Kidney capillary endothelial cell (primary cell): ENCODE measurements around the gene HIBADH.

Experiments
- DNase-seq: peaks from one replicate; pipeline ENCODE4 v3.0.0-alpha.2; 2018; ENCODE audit warnings: low spot score

HIBADH gene

DNA sequence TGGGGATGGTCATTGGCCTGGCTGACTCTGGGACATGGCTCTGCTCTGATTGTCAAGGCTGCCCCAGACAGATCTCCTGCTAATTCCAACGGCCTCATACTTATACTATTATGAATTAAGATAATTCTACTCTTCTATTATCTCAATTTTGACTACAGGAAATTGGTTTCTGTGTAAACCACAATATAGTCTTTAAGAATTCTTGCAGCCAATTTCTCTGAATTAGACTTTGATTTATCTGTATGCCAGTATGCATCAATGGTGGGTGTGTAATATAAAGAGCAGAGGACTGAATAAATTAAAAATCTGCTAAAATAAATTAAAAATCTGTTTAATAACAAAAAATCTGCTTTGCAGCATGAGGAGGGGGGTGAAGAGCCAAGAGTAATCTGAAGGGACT is 27.0 kb downstream of the HIBADH start:
- DNase-seq: no peak

DNA sequence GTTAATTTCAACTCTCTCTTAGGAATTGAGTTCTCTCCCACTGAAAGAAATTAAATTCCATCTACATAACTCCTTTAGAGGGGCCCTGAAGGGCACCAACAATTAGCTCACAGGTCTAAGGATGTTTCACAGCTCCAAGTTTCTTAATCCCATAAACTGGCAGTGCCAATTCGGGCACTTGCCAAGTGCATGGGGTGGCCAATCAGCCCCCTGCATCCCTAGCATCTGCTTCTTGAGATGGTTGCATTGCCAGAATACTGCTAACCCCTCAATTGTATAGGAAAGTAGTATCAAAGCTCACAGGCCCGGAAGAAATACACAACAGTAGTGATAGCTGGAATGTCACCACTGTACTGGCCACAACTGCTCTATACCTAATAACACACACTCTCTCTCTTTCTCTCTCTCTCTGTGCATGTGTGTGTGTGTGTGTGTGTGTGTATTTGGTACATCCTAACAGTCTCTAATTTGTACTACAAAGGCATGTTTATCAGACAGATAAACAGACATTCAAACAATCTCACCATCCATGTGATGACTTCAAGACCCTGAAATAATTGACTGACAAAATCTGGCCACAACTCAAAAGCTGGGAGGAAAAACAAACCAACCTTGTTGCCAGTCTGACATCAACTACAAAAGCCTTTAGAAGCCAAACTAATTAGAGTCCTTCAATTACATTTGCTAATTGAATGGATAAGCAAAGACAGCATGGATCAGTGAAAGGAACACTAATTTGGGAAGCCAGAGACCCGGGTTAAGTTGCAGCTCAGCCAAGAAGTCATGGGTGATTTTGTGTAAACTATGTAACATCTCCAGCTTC is 27.8 kb downstream of the HIBADH start:
- no peak for DNase-seq

DNA sequence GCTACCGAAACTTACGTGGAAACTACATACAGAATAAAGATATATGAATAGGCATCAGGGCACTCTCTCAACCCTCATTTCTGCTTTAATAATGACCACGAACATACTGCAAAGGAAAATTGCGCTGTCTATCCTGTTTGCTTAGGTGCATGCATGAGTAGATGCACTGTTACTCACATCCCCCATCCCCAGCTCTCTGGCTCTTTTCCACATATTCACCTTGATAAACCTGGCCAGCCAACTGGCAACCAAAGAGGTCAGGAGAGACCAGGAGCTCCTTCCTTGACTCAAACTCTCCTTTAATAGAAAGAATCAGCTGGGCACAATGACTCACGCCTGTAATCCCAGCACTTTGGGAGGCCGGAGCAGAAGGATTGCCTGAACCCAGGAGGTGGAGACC is 29.6 kb downstream of the HIBADH start:
- no peak for DNase-seq

DNA sequence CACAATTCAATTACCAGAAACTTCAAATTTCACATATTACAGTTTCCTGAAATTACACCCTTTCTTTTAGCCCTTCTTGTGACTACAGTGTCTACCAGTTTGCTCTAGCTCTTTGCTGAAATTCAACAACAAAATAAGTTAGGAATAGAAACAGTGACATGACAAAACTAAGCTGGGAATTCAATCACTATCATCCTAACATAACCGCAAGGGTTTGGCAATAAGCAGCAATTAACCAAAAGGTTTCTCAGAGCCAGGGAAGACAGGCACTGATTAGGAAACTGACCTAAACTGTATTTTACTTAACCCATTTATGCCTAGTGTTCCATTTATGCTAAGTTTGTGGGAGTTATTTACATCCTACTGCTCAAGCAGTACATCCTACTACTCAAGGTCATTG is 31.3 kb downstream of the HIBADH start:
- no peak for DNase-seq

DNA sequence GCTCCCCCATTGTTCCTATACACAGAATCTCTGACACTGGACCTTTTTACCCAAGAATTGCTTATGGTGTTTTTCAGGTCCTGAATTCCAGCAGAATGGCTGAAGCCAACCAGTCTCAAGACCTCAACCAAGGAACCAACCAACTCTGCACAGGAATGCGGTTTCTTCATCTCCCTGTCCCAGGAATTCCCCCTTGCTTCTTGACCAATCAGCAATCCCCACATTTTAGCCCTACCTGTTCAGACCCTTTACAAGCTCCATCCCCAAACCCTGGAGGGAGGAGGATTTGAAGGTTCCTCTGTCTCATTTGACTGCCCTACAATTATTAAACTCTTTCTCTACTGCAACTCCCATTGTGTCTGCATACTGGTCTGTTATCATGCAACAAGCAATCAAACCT is 35.5 kb downstream of the HIBADH start:
- no peak for DNase-seq

DNA sequence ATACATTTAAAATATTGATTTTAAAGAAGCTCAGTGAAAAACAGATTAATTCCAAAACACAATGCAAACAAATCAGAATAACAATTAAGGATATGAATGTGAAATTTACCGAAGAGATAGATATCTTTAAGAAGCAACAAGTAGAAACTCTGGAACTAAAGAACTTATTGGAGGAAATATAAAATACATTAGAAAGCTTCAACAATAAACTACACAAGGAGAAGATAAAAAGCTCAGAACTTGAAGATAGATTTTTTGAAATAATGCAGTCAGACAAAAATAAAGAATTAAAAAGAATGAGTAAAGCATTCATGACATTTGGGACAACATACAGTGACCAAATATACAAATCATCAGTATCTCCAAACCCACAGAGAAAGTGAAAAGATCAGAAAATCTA is 43.2 kb downstream of the HIBADH start:
- no peak for DNase-seq

DNA sequence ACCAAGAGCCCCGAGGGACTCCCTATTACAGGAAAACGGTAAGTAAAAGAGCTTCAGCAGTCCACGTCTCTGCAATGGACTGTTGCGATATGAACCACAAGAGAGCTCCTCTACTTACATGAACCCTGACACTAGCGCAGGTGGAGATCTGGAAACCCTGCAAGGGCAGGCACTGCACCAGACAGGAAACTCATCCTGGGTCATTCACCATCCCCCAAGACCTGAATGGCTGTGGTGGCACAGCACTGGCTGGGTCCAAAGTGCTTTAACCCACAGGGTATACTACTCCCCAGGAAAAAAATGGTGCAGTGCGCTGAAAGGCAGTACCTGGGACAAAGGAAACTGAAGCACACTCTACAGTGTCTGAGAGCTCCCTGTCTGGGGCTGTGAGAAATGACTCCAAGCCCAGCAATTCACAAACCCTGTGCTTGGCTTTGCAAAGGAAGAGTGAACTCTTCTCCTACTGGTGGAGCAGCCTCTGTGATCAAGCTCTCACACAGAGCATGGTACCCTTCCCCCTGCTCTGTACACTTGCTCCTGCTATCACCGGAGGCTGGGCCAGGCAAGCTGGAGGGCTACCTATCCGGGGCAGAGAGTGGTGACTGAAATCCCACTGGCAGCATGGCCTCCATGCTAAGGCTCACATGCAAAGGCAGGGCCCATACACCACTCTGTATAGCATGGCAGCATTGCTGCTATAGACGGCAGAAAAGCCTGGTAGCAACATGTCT is 44.9 kb downstream of the HIBADH start:
- no peak for DNase-seq

DNA sequence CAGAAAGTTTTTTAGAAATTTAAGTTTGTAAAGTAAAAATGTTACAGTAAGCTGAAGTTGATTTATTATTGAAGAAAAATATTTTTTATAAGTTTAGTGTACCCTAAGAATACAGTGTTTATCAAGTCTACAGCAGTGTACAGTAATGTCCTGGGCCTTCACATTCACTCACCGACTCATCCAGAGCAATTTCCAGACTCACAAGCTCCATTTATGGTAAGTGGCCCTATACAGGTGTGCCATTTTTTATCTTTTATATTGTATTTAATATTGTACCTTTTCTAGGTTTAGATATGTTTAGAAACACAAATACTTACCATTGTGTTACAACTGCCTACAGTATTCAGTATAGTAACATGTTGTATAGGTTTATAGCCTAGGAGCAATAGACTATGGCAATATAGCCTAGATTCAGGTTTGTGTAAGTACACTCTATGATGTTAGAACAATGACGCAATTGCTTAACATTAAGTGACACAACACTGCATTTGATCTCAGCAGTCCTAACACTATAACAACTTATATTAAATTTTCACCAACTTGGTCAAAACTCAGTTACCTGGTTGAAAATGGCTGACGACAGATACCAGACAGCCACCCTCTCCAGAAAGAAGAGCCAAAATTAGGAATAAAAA is 45.7 kb downstream of the HIBADH start:
- DNase-seq: no peak

DNA sequence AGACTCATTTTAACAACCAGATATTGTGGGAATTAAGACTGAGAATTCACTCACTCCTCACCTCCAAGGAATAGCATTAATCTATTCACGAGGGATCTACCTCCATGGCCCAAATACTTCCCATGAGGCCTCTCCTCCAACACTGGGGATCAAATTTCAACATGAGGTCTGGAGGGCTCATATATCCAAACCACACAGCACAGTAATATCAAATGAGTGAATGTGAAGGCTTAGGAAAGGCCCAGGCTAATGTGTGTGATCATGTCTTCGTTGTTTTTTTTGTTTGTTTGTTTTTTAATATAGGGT is 46.5 kb downstream of the HIBADH start:
- no peak for DNase-seq

DNA sequence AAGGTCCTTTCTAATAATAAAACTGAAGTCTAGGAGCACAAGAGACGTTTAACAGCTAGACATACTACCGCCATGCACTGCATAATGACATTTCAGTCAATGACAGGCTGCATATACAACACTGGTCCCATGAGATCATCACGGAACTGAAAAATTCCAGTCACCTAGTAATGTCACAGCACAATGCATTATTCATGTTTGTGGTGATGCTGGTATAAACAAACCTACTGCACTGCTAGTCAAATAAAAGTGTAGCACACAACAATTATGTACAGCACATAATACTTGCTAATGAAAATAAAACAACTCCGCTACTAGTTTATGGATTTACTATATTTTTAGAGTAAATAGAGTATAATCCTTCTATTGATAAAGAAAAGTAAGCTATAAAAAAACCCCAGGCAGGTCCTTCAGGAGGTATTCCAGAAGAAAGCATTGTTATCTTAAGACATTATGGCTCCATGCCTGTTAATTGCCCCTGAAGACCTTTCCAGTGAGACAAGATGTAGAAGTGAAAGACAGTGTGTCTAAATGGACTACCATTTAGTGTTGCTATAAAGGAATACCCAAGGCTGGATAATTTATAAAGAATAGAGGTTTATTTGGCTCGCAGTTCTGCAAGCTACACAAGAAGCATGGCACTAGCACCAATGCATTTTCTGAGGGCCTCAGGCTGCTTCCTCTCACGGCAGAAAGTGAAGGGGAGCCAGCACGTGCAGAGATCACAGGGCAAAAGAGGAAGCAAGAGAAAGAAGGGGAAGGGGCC is 47.1 kb downstream of the HIBADH start:
- no peak for DNase-seq

DNA sequence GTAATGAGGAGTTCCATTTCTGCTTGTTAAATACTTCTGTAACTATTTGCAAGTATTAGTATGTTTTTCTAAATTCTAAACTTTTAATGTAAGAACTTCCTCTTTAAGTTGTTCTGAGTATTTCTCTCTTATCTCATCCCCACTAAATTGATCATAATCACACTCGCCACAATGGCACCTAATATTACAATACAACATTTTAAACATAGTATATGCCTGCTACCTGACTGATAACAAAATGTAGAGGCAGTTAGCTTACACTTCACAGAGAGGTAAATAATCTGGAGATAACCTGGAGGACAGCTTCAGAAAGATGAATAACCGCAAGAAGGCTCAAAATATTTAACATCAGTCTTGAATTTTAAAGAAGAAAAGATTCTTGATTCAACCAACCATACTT is 48.6 kb downstream of the HIBADH start:
- no peak for DNase-seq

DNA sequence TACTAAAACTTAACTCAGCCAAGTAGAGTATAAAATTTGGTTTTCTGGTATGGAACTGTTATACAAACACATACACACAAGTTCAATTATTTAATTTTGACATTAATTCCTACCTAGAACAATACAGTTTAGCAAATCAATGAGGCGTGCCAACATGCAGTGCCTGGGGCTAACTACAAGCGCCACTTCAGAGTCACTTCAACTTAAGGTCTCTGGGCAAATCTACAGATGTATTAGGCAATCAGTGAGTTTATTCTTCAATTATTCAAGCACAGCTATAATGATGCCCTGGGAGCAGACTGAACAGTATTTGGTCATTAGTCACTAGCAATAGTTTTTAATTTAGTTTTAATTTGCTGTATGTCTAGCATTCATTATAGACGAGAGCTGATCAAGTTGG is 51.6 kb downstream of the HIBADH start:
- no peak for DNase-seq

DNA sequence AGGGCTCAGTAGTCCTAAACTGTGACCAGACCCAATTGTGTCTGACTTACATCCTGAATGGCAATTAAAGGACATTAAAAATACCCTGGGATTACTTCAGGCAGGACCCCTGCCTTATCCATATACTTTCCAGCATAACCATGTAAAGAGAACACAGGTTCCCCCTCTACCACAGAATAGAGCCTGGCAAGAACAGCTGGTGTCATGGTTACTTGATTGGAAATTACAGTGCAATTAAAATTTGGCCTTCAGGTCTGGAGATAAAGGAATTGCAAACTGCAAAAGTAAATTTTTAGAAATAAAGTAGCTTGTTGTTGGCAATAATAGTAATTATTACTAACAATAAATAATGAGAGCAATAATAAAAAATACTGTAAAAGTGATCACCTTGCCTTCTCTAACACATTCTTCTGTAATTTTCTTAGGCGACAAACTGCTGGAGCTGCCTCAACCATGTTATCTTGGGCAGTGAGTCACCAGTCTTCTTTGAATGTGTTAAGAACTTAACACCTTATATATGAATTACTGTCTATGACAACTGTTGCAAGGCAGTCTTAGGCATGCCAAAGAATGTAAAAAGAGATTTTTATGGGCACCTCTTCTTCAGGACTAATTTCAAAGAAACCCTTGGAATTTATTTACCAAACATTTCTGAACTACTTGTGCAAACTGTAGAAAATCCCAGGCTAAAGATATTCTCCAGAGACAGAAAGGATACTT is 53.7 kb downstream of the HIBADH start:
- no peak for DNase-seq

DNA sequence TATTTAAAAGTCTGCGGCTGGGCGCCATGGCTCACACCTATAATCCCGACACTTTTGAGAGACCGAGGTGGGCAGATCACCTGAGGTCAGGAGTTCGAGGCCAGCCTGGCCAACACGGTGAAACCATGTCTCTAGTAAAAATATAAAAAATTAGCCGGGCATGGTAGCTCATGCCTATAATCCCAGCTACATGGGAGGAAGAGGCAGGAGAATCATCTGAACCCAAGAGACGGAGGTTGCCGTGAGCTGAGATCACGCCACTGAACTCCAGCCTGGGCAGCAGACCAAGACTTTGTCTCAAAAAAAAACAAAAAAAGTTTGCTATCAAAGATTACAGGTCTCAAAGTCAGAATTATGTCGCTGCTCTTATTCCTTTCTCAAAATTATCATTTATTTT is 55.5 kb downstream of the HIBADH start:
- no peak for DNase-seq

DNA sequence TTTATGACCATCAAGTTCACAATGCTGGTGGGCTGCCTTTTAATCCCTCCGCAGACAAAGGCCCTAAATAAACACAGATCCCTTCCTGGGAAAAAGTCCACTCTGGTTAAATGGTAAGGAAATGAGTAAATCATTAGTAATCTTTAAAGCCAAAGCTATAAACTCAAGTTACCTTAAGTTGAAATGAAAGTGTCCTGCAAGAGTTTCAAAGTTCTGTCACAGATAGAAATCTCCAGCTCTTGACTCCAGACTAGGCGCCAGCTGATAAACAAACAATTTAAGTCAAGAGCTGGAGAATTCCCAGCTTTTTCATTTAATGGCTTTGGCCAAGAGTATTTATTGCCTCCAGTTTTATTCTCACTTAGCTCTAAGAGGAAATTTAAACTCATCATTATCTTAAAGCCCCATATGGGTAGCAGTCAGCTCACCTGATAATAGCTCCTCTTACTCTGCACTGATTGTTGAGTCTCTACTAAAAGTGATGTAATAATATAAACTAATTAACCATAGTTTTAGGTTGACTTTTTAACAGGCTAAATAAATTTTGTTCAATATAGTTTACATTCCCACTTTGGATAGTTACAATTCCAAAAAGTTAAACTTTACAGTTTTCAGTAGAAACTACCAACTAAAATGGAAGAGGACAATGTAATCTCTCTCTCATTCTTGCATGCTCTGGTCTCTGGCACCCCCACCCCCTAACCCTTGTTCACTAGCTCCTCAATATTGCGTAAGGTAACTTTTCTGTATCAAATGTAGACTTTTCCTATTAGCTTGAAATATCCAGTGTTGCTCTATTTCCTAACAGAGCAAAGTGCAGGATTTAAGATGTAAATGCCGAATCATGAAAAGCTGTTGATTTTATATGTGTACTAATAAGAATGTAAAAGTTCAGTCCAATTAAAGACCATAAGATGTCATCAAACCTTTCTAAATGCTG is 56.1 kb downstream of the HIBADH start:
- DNase-seq: peak; percentile 68

DNA sequence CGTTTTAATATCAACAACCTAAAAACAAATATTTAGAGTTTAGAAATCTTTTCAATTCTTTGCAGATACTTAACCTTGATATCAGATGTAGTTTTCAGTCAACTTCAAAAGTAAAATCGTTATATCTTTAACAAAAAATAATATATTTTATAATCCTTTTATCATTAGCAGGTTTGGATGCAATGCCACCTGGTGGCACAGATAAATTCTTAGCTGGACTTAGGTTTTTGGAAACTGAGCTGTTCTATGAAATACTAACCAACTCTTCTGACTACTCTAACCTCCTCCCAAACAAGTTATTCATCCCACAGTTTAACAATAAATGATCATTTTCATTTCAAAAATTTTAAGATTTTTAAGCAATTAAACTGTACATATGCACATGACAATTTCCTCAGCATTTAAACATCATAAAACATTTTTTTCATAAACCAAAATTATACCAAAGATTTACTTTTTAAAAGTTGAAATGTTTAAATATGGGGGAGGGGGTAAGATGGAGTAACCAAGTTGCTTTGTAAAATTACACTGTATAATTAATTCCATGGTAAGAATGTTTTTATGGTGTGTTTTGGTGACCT is 56.9 kb downstream of the HIBADH start:
- DNase-seq: peak; percentile 35

DNA sequence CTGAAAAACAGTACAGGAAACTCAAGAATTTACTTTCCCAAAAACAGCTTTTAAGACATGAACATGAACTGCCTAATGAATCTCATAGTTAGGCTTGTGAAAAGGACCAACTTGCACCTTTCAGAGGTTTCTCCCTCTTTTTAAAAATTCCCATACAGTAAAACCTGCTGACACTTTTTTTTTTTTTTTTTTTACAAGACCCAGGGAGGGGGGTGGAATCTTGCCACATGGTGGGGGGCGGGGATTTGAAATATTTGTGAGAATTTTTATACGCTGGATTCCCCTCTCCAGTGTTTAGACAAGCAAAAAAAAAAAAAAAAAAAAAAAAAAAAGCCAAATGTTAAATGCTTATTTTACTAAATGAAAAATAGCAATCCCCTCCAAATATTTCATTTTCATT is 57.4 kb downstream of the HIBADH start:
- DNase-seq: no peak

DNA sequence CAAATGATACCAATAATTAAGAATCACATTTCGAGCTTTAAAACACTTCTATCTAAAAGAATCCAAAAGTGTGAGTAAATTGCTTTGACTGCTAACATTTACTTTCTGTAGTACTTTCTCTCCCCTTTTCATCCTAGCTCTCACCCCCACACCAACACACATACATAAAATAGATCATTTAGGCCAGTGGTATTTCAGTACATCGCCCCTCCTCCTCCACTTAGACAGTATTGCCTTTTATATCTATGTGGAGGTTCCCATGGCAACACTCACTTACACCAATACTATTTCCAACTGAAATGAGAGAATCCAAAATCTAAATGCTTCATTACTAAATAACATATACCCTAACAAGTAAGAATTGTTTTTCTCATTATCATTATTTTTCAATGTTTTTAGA is 58.9 kb downstream of the HIBADH start:
- no peak for DNase-seq

DNA sequence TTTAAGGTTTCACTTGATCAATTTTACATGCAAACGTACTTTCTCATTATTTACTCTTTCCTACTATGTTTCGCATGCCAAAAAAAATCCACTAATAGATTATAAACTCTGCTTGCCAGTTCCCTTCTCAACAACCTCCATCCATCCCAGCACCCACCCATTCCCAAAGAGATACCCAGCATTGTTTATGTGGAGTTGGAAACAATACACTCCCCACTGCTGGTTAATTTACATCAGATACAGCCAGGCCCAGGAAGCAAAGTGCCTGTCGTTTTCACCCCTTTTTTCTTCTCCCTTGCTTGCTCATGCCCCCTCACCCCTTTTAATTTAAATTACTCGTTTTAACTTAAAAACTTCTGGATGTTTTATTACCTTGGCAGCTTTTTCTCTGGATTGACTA is 59.9 kb downstream of the HIBADH start:
- no peak for DNase-seq

DNA sequence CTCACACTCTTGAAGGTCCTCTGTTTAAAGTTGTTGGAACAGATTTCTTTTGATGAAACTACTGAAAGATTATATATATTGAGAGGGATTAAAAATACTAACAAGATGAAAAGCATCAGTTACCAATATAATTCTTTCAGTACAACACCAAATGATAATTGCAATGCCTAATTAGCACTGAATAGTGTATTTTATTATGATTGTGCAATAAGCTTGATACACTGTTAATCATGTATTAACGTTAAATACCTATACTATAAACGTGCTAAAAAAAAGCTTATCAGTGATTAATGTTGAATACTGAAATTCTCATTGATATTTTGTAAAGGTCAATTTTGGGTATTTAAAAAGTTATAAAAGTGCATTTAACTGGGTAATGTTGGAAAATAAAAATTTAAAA is 61.5 kb downstream of the HIBADH start:
- no peak for DNase-seq

DNA sequence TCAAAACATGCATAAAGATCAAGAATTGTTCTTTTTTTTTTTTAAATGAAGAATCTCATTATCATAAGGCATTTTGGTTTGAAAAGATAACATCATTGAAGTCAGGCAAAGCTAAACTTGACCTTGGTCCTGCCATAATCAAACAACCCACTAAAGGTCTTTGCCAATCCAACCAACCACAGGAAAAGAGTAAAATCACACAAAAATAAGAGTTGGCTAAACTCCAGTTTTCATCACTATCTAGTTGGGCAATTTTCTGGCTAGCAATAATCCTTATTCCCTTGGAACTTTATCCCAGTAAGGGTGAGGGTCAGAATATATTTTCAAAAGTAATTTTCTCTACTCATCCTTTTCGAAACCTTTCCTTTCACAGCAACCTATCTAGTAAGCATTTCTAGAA is 62.4 kb downstream of the HIBADH start:
- DNase-seq: no peak
